Dermis microvascular lymphatic vessel endothelial cell (primary cell): Measurements from ENCODE around the gene ELAPOR2. TPM values are rescaled to one million over a fixed set of nuclear protein-coding genes. Genes with fewer than 3 reads are reported as not detected.
"Not testable (repeated sequence)": the region's sequence is repeated elsewhere in the genome, so short reads cannot be mapped to it uniquely, and the experiment has no call there.

Source experiments
- DNase-seq, 2 donors: peaks; one replicate each; pipeline versions ENCODE4 v3.0.0 to v3.0.0-alpha.2; 2010; ENCODE audit warnings: low read depth in 2 of 2
- total RNA-seq: library from RNA; depleted of rRNA; stranded (reverse); fragments of >200 nt; gene quantifications from 2 replicates; pipeline ENCODE4 v1.2.1, GENCODE V29; 2014

ELAPOR2 gene
- total RNA-seq, 1 donor from 2014 or later, result 84.7 TPM

- no peak for DNase-seq
These were observed 13.0 kb downstream of the ELAPOR2 start for GRCh38 chr7:87046456-87046855.

GRCh38 chr7:87044713-87045112 is 14.7 kb downstream of the ELAPOR2 start:
- DNase-seq, result not testable (repeated sequence)

GRCh38 chr7:87041586-87041985 is 17.9 kb downstream of the ELAPOR2 start:
- DNase-seq, result not testable (repeated sequence)

- not testable (repeated sequence) for DNase-seq
These were observed 19.7 kb downstream of the ELAPOR2 start for GRCh38 chr7:87039691-87040299.

- DNase-seq, result no peak
These were observed 20.3 kb downstream of the ELAPOR2 start for GRCh38 chr7:87038993-87039690.

- DNase-seq, result no peak
These were observed 22.5 kb downstream of the ELAPOR2 start for GRCh38 chr7:87036985-87037384.

GRCh38 chr7:87032604-87033339 is 26.7 kb downstream of the ELAPOR2 start:
- DNase-seq, result no peak

- DNase-seq, result no peak
These were observed 30.4 kb downstream of the ELAPOR2 start for GRCh38 chr7:87029078-87029477.

GRCh38 chr7:87028636-87029035 is 30.8 kb downstream of the ELAPOR2 start:
- DNase-seq, result no peak

- DNase-seq, result no peak
These were observed 31.6 kb downstream of the ELAPOR2 start for GRCh38 chr7:87027900-87028299.

- no peak for DNase-seq
These were observed 38.2 kb downstream of the ELAPOR2 start for GRCh38 chr7:87021285-87021684.

- no peak for DNase-seq
These were observed 42.8 kb downstream of the ELAPOR2 start for GRCh38 chr7:87016606-87017005.

- DNase-seq, result no peak
These were observed 45.6 kb downstream of the ELAPOR2 start for GRCh38 chr7:87013840-87014190.

GRCh38 chr7:87013136-87013839 is 46.2 kb downstream of the ELAPOR2 start:
- DNase-seq, result no peak

Other genes starting within 250 kb of the ELAPOR2 start
- gene DMTF1, start 92.8 kb upstream of the ELAPOR2 start, total RNA-seq, result 27.6 and 38.9 TPM in 2 replicates
- 8.7 and 11.2 TPM in 2 replicates for gene TMEM243, start 160.1 kb upstream of the ELAPOR2 start, total RNA-seq